ENCODE data around the gene CACNA2D3. TPM values are rescaled to one million over a fixed set of nuclear protein-coding genes. Genes with fewer than 3 reads are reported as not detected.

Gene CACNA2D3
- total RNA-seq, 6 donors from 2014 or later, result 2.9 to 16.8 (median 4.9) TPM

GRCh38 chr3:54797111-54797510 lies 674.8 kb downstream of the CACNA2D3 start:
- Histone ChIP-seq H3K4me1 (no peaks in the 10 kb centered on the region), H3K27me3 (no peaks in the 10 kb centered on the region), H3K27ac (no peak overlapping the region), H3K4me3 (no peak overlapping the region), H3K9me3 (no peaks in the 10 kb centered on the region), H3K36me3 (no peaks in the 10 kb centered on the region)
- WGBS, 2 donors, result 87 to 89% methylated on average over 2 of the region's 2 CpGs
- no peak for DNase-seq
- ATAC-seq (ENCODE audit: low FRiP score in 2 of 2), result no peak
- no peak for TF ChIP-seq POLR2AphosphoS5 (IDR thresholded peaks at IDR 0.05)
- no peak for TF ChIP-seq CTCF (IDR thresholded peaks at IDR 0.05)
- TF ChIP-seq EP300 (IDR thresholded peaks at IDR 0.05), result no peak
- no peak for TF ChIP-seq POLR2A (IDR thresholded peaks at IDR 0.05)

DNA sequence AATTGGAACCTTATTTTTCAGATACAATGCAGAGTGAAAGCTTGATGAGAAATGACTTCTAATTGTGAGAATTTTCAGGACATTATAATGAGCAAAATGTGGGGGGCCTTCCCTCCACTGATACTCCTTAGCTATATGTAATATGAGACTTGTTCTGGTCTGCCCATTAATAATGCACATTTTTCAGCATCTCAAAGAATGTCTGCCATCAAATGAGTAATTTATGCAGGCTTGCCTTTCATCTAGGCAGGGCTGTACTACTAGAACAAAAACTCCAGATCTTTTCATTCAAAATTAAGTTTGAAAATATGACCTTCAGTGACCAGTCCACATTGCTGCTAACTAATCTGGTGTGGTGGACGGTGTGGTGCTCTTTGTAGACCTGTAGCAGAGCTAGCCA lies 678.1 kb downstream of the CACNA2D3 start:
- TF ChIP-seq POLR2A (IDR thresholded peaks at IDR 0.05) (no peak), CTCF (IDR thresholded peaks at IDR 0.05) (no peak), EP300 (IDR thresholded peaks at IDR 0.05) (no peak), POLR2AphosphoS5 (IDR thresholded peaks at IDR 0.05) (no peak)
- no peak for ATAC-seq (ENCODE audit: low FRiP score in 2 of 2)

GRCh38 chr3:54801977-54802376 lies 679.6 kb downstream of the CACNA2D3 start:
- no peak overlapping the region for H3K4me3 ChIP-seq
- H3K36me3 ChIP-seq, result no peaks in the 10 kb centered on the region
- DNase-seq (no peak), ATAC-seq (ENCODE audit: low FRiP score in 2 of 2) (no peak)
- H3K27me3 ChIP-seq, result no peaks in the 10 kb centered on the region
- H3K4me1 ChIP-seq, result no peaks in the 10 kb centered on the region
- TF ChIP-seq POLR2AphosphoS5 (IDR thresholded peaks at IDR 0.05) (no peak), CTCF (IDR thresholded peaks at IDR 0.05) (no peak), POLR2A (IDR thresholded peaks at IDR 0.05) (no peak), EP300 (IDR thresholded peaks at IDR 0.05) (no peak)
- no peaks in the 10 kb centered on the region for H3K9me3 ChIP-seq
- H3K27ac ChIP-seq, result no peak overlapping the region

More for the DNA sequence above, 678.1 kb downstream of the CACNA2D3 start:
- H3K4me1 ChIP-seq, result no peaks in the 10 kb centered on the region
- H3K27me3 ChIP-seq, result no peaks in the 10 kb centered on the region
- H3K4me3 ChIP-seq, result no peak overlapping the region
- no peaks in the 10 kb centered on the region for H3K9me3 ChIP-seq
- H3K36me3 ChIP-seq, result no peaks in the 10 kb centered on the region
- DNase-seq, result no peak
- WGBS, 2 donors, result 81 to 91% methylated on average over 1 of the region's 1 CpG
- no peak overlapping the region for H3K27ac ChIP-seq

- WGBS, 2 donors, result 68 to 72% methylated on average over 3 of the region's 3 CpGs
- Histone ChIP-seq H3K4me3 (no peak overlapping the region), H3K27ac (no peak overlapping the region), H3K36me3 (no peaks in the 10 kb centered on the region), H3K4me1 (no peaks in the 10 kb centered on the region), H3K27me3 (no peaks in the 10 kb centered on the region), H3K9me3 (no peaks in the 10 kb centered on the region)
- no peak for DNase-seq
- no peak for TF ChIP-seq POLR2A (IDR thresholded peaks at IDR 0.05)
- TF ChIP-seq CTCF (IDR thresholded peaks at IDR 0.05), result no peak
- TF ChIP-seq POLR2AphosphoS5 (IDR thresholded peaks at IDR 0.05), result no peak
- no peak for TF ChIP-seq EP300 (IDR thresholded peaks at IDR 0.05)
- ATAC-seq (ENCODE audit: low FRiP score in 2 of 2), result no peak
Measured at GRCh38 chr3:54810401-54810800, 688.0 kb downstream of the CACNA2D3 start.

GRCh38 chr3:54814224-54814623 lies 691.9 kb downstream of the CACNA2D3 start:
- Histone ChIP-seq H3K36me3 (no peaks in the 10 kb centered on the region), H3K4me1 (no peaks in the 10 kb centered on the region), H3K27ac (no peak overlapping the region), H3K9me3 (no peaks in the 10 kb centered on the region), H3K4me3 (no peak overlapping the region), H3K27me3 (no peaks in the 10 kb centered on the region)
- 96 to 98% methylated on average over 3 of the region's 3 CpGs for WGBS, 2 donors
- DNase-seq (no peak), ATAC-seq (ENCODE audit: low FRiP score in 2 of 2) (no peak)
- TF ChIP-seq POLR2A (IDR thresholded peaks at IDR 0.05) (no peak), EP300 (IDR thresholded peaks at IDR 0.05) (no peak), POLR2AphosphoS5 (IDR thresholded peaks at IDR 0.05) (no peak), CTCF (IDR thresholded peaks at IDR 0.05) (no peak)

All from upper lobe of left lung (tissue), 6 donors.